Sigmoid colon (tissue), 7 donors: ENCODE measurements around the gene ZPR1. TPM values are rescaled to one million over a fixed set of nuclear protein-coding genes. Genes with fewer than 3 reads are reported as not detected.

Experiments
- DNase-seq: peaks from one replicate; pipeline ENCODE4 v3.0.0-alpha.2; 2019
- H3K27ac ChIP-seq, 4 donors: fragments of 200-600 bp; sonication (generic); one replicate each; pipeline ENCODE4 v1.5.1; 2016 to 2019; ENCODE audit warnings: mild to moderate bottlenecking in 1 of 4
- H3K27me3 ChIP-seq, 3 donors: fragments of 200-600 bp; sonication (generic); one replicate each; pipeline ENCODE4 v1.5.1; 2019; ENCODE audit warnings: mild to moderate bottlenecking in 1 of 3
- H3K36me3 ChIP-seq, 4 donors: fragments of 200-600 bp; sonication (generic); one replicate each; pipeline ENCODE4 v1.5.1; 2016 to 2019
- H3K4me1 ChIP-seq, 4 donors: fragments of 200-600 bp; sonication (generic); one replicate each; pipeline ENCODE4 v1.5.1; 2017 to 2019
- H3K4me3 ChIP-seq, 4 donors: fragments of 200-600 bp; sonication (generic); one replicate each; pipeline ENCODE4 v1.5.1; 2017 to 2019; ENCODE audit warnings: mild to moderate bottlenecking in 2 of 4, moderate library complexity in 1 of 4
- H3K9me3 ChIP-seq, 4 donors: fragments of 200-600 bp in 3 of 4; sonication (generic) in 3 of 4; one replicate each; pipeline versions ENCODE4 v1.5.1 to v1.6.1; 2013 to 2019
- CTCF ChIP-seq, 4 experiments: fragments of 450-650 bp in 3 of 4; fragments of 200-600 bp in 1 of 4; IDR thresholded peaks; one replicate each; pipeline ENCODE4 v1.5.1; 2016 to 2019; ENCODE audit warnings: antibody characterized with exemption in 4 of 4, mild to moderate bottlenecking in 3 of 4, moderate library complexity in 2 of 4
- EP300 ChIP-seq, 4 donors: sonication (generic); formaldehyde crosslinking; IDR thresholded peaks; one replicate each; pipeline ENCODE4 v1.6.1; 2017; ENCODE audit warnings: antibody characterized with exemption in 4 of 4
- POLR2A ChIP-seq, 2 donors: fragments of 450-650 bp; IDR thresholded peaks; one replicate each; pipeline ENCODE4 v1.6.1; 2016; ENCODE audit warnings: antibody characterized with exemption in 2 of 2, mild to moderate bottlenecking in 2 of 2, moderate library complexity in 2 of 2
- POLR2AphosphoS5 ChIP-seq, 4 donors: sonication (generic); formaldehyde crosslinking; IDR thresholded peaks; one replicate each; pipeline ENCODE4 v1.6.1; 2017; ENCODE audit warnings: antibody characterized with exemption in 4 of 4
- WGBS, 2 donors: extraction: QIAGEN DNeasy Blood & Tissue Kit; methylation state at CpG; one replicate each; pipeline ENCODE4 v1.1.7; 2013; 5-methylcytosine and 5-hydroxymethylcytosine counted together
- intact Hi-C: fragments of 100-400 bp; cut with DNase I; formaldehyde crosslinking; loops from one replicate; pipeline ENCODE4 v1.15.1; 2023
- polyA plus RNA-seq, 3 donors: library from polyadenylated mRNA; stranded (reverse); fragments of 200-250 nt; gene quantifications; one replicate each; pipeline ENCODE4 v1.2.3, GENCODE V29; 2013
- total RNA-seq, 4 donors: library from RNA; depleted of rRNA; stranded (reverse); fragments of >200 nt; gene quantifications; one replicate each; pipeline ENCODE4 v1.1.0, GENCODE V29; 2016
- donor health status: healthy with polysubstance abuse.
- donor health status: Bipolar disorder and iron deficiency.
- donor health status: healthy.

The ZPR1 gene
- total and polyA plus RNA-seq, 7 donors = 14.7 to 28.6 (median 17.3) TPM

GRCh38 chr11:116786966-116787365 is 857 bp downstream of the ZPR1 start:
- WGBS, 2 donors = 52 to 64% methylated on average over 5 of the region's 5 CpGs
- H3K27ac ChIP-seq = peak overlapping the region in 2 of 4 donors; percentile 88 to 90
- intact Hi-C loops = loop anchor here (5.0 kb wide), 1 partner anchor 440 kb away; no protein-coding TSS in a partner anchor

GRCh38 chr11:116786326-116786725 is 1.5 kb downstream of the ZPR1 start:
- no peak for TF ChIP-seq EP300 (IDR thresholded peaks at IDR 0.05)
- TF ChIP-seq POLR2A (IDR thresholded peaks at IDR 0.05) = no peak
- no peak for TF ChIP-seq CTCF (IDR thresholded peaks at IDR 0.05)
- TF ChIP-seq POLR2AphosphoS5 (IDR thresholded peaks at IDR 0.05) = no peak
- no peak overlapping the region for H3K4me3 ChIP-seq
- H3K27me3 ChIP-seq = no peaks in the 10 kb centered on the region
- no peak for DNase-seq
- 87 to 92% methylated on average over 2 of the region's 2 CpGs for WGBS, 2 donors
- H3K9me3 ChIP-seq = no peaks in the 10 kb centered on the region
- intact Hi-C loops = loop anchor here (5.0 kb wide), 1 partner anchor 441 kb away; no protein-coding TSS in a partner anchor
- peaks cover 0 to 25% (median 16%) of the 10 kb centered on the region in 4 donors for H3K4me1 ChIP-seq
- peaks cover 18 to 53% (median 31%) of the 10 kb centered on the region in 4 donors for H3K36me3 ChIP-seq
- H3K27ac ChIP-seq = no peak overlapping the region

More at GRCh38 chr11:116786966-116787365, 857 bp downstream of the ZPR1 start:
- Histone ChIP-seq H3K9me3 (no peaks in the 10 kb centered on the region), H3K27me3 (no peaks in the 10 kb centered on the region), H3K4me1 (peaks cover 0 to 29% (median 20%) of the 10 kb centered on the region in 4 donors), H3K4me3 (peak overlapping the region; percentile 86 to 97 (median 93)), H3K36me3 (peaks cover 18 to 47% (median 30%) of the 10 kb centered on the region in 4 donors)
- TF ChIP-seq POLR2A (IDR thresholded peaks at IDR 0.05) (no peak), EP300 (IDR thresholded peaks at IDR 0.05) (no peak), POLR2AphosphoS5 (IDR thresholded peaks at IDR 0.05) (no peak), CTCF (IDR thresholded peaks at IDR 0.05) (no peak)
- no peak for DNase-seq

GRCh38 chr11:116782728-116783127 is 5.1 kb downstream of the ZPR1 start:
- peaks cover 0 to 14% (median 12%) of the 10 kb centered on the region in 4 donors for H3K4me1 ChIP-seq
- TF ChIP-seq EP300 (IDR thresholded peaks at IDR 0.05) (no peak), POLR2A (IDR thresholded peaks at IDR 0.05) (no peak), CTCF (IDR thresholded peaks at IDR 0.05) (no peak), POLR2AphosphoS5 (IDR thresholded peaks at IDR 0.05) (no peak)
- WGBS, 2 donors = 85 to 91% methylated on average over 4 of the region's 4 CpGs
- H3K36me3 ChIP-seq = peaks cover 31 to 89% (median 49%) of the 10 kb centered on the region in 4 donors
- H3K27me3 ChIP-seq = no peaks in the 10 kb centered on the region
- no peaks in the 10 kb centered on the region for H3K9me3 ChIP-seq
- H3K4me3 ChIP-seq = no peak overlapping the region
- intact Hi-C loops = no loop called here
- no peak for DNase-seq
- no peak overlapping the region for H3K27ac ChIP-seq

GRCh38 chr11:116778556-116778955 is 9.3 kb downstream of the ZPR1 start:
- 94 to 97% methylated on average over 4 of the region's 4 CpGs for WGBS, 2 donors
- Histone ChIP-seq H3K4me1 (peaks cover 0 to 3% (median 1%) of the 10 kb centered on the region in 4 donors), H3K4me3 (no peak overlapping the region), H3K27me3 (no peaks in the 10 kb centered on the region), H3K27ac (no peak overlapping the region), H3K9me3 (no peaks in the 10 kb centered on the region), H3K36me3 (peaks cover 19 to 80% (median 36%) of the 10 kb centered on the region in 4 donors)
- DNase-seq = no peak
- intact Hi-C loops = no loop called here
- TF ChIP-seq EP300 (IDR thresholded peaks at IDR 0.05) (no peak), POLR2AphosphoS5 (IDR thresholded peaks at IDR 0.05) (no peak)

- Histone ChIP-seq H3K9me3 (no peaks in the 10 kb centered on the region), H3K4me1 (peaks cover 0 to 9% (median 5%) of the 10 kb centered on the region in 4 donors), H3K36me3 (peaks cover 13 to 65% (median 25%) of the 10 kb centered on the region in 4 donors), H3K27ac (no peak overlapping the region), H3K4me3 (no peak overlapping the region), H3K27me3 (no peaks in the 10 kb centered on the region)
- TF ChIP-seq POLR2A (IDR thresholded peaks at IDR 0.05) = no peak
- no peak for TF ChIP-seq EP300 (IDR thresholded peaks at IDR 0.05)
- no peak for TF ChIP-seq POLR2AphosphoS5 (IDR thresholded peaks at IDR 0.05)
- no peak for TF ChIP-seq CTCF (IDR thresholded peaks at IDR 0.05)
- WGBS, 2 donors = 85 to 87% methylated on average over 7 of the region's 7 CpGs
- DNase-seq = no peak
- intact Hi-C loops = no loop called here
These were observed 10.8 kb downstream of the ZPR1 start for GRCh38 chr11:116777056-116777455.
